ENCODE measurements around the gene CLDN6.

The CLDN6 gene

DNA sequence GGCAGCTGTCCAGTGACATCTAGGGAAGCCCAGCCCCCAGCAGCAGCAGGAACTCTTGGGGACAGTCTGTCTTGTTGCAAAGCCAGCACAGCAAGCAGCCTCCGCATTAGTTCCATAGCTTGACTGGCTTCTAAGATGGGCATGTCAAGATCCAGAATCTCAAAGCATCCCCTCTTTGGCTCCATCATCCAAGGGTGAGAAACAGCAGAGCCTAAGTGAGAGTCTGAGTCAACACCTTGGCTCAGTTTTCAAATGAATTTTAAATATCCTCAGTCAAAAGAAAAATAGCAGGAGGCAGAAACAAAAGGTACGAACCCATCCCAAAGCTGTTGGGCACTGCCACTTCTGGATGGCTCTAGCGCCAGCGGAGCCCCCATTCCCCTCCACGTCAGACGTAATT, 3.0 kb downstream of the CLDN6 start:
- DNase-seq (ENCODE audit: insufficient read length, low spot score) (no peak), FAIRE-seq (no peak)
- TF ChIP-seq POLR2A (IDR thresholded peaks at IDR 0.05; ENCODE audit: low read depth, low read length) (no peak), POLR2AphosphoS5 (IDR thresholded peaks at IDR 0.05; ENCODE audit: low read depth, low read length) (no peak), PAX5 (IDR thresholded peaks at IDR 0.05; ENCODE audit: insufficient read depth, low read length, severe bottlenecking) (no peak), SPI1 (IDR thresholded peaks at IDR 0.05; ENCODE audit: low read depth, low read length) (no peak), POU2F2 (IDR thresholded peaks at IDR 0.05; ENCODE audit: low read depth, low read length) (no peak), TAF1 (IDR thresholded peaks at IDR 0.05; ENCODE audit: low read depth, low read length) (no peak)

DNA sequence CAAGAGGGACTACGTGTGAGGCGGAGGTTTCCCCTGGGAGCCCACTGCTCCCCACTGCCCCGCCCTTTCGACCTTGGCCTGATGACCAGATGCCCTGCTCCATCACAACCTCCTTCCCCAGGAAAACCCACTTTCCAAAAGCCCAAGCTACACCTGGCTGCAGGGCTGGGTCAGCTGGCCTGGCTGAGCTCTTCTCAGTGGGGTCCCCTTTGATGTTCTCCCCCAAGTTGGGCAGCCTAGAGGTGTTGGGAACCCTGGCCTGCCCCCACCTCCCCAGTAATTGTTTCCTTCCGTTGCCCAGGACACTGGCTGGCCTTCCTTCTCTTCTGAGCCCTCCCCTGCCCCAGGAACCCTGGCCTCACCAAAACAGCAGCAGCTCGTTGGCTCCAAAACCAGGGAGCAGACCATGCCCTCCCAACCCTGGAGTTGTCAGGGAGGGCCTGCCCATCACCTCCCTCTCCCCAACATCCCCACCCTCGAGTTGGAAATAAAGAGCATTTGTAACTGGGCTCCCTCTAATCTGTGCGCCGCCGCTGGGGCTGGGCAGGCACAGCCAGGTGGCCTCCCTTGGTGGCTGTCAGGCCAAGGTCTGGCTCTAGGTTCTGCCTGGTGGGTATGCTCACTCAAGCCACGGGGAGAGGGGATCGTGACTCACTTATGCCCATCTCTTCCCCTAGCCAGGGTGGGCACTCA, 3.8 kb downstream of the CLDN6 start:
- TF ChIP-seq POLR2AphosphoS5 (IDR thresholded peaks at IDR 0.05; ENCODE audit: low read depth, low read length) (no peak), TAF1 (IDR thresholded peaks at IDR 0.05; ENCODE audit: low read depth, low read length) (no peak), PAX5 (IDR thresholded peaks at IDR 0.05; ENCODE audit: insufficient read depth, low read length, severe bottlenecking) (no peak), SPI1 (IDR thresholded peaks at IDR 0.05; ENCODE audit: low read depth, low read length) (no peak), POLR2A (IDR thresholded peaks at IDR 0.05; ENCODE audit: low read depth, low read length) (no peak)
- DNase-seq (ENCODE audit: insufficient read length, low spot score) (no peak), FAIRE-seq (no peak)

DNA sequence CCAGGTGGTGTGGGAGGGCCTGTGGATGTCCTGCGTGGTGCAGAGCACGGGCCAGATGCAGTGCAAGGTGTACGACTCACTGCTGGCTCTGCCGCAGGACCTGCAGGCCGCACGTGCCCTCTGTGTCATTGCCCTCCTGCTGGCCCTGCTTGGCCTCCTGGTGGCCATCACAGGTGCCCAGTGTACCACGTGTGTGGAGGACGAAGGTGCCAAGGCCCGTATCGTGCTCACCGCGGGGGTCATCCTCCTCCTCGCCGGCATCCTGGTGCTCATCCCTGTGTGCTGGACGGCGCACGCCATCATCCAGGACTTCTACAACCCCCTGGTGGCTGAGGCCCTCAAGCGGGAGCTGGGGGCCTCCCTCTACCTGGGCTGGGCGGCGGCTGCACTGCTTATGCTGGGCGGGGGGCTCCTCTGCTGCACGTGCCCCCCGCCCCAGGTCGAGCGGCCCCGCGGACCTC, 4.5 kb downstream of the CLDN6 start:
- FAIRE-seq (no peak), DNase-seq (ENCODE audit: insufficient read length, low spot score) (no peak)
- TF ChIP-seq TAF1 (IDR thresholded peaks at IDR 0.05; ENCODE audit: low read depth, low read length): no peak

DNA sequence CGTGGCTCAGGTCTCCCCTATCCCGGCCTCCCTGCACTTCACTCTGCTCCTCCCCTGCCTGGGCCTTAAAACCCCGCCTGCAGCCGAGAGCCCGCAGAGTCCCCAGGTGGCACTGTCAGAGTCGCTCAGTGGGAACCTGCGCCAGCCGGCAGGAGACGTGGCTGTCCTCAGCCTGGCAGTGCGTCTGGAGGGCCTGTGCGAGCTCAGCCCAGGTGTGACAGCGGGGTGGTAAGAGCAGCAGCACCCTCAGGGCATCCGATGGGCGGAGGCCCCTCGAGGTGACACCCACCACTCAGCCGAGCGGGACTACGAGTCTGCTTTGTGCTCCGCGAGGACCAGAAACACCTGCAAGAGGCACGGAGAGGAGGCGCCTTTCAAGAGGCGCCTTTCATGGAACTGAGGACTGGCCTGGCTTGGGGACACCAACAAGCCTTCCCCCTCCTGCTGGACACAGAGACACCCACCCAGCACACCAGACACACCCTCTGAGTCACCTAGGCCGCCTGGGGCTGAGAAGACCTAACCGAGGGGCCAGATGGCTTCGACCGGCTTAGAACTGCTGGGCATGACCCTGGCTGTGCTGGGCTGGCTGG, 5.1 kb downstream of the CLDN6 start, which contains the start of gene CLDN9:
Gene CLDN9, plus strand, starts transcription at position 96 of the 593 bp plus-strand sequence. Its CDS starts 440 bp downstream, at position 536.
- FAIRE-seq (no peak), DNase-seq (ENCODE audit: insufficient read length, low spot score) (no peak)
- TF ChIP-seq SPI1 (IDR thresholded peaks at IDR 0.05; ENCODE audit: low read depth, low read length) (no peak), TAF1 (IDR thresholded peaks at IDR 0.05; ENCODE audit: low read depth, low read length) (no peak), PAX5 (IDR thresholded peaks at IDR 0.05; ENCODE audit: insufficient read depth, low read length, severe bottlenecking) (no peak), POU2F2 (IDR thresholded peaks at IDR 0.05; ENCODE audit: low read depth, low read length) (no peak), POLR2AphosphoS5 (IDR thresholded peaks at IDR 0.05; ENCODE audit: low read depth, low read length) (no peak), POLR2A (IDR thresholded peaks at IDR 0.05; ENCODE audit: low read depth, low read length) (no peak)

DNA sequence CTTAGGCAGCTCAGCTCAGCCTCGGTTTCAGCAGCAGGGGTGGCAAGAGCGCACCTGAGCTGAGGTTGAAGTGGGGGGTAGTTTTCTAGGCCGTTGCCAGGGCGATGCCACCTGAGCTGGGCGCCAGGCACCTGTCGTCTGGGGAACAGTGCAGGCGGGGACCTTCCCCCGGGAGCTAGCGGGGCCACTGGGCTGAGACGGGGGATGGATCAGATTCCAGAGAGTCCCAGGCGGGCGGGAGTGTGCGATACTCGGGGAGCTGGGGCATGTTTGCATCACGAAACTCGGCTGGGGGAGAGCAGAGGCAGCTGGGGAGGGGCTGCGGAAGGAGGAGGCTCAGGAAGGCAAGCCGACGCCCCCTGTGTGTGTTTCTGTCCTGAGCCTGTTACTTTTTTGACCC, 5.7 kb downstream of the CLDN6 start:
- no peak for FAIRE-seq
- DNase-seq (ENCODE audit: insufficient read length, low spot score): no peak
- TF ChIP-seq POU2F2 (IDR thresholded peaks at IDR 0.05; ENCODE audit: low read depth, low read length) (no peak), PAX5 (IDR thresholded peaks at IDR 0.05; ENCODE audit: insufficient read depth, low read length, severe bottlenecking) (no peak), POLR2AphosphoS5 (IDR thresholded peaks at IDR 0.05; ENCODE audit: low read depth, low read length) (no peak), TAF1 (IDR thresholded peaks at IDR 0.05; ENCODE audit: low read depth, low read length) (no peak), SPI1 (IDR thresholded peaks at IDR 0.05; ENCODE audit: low read depth, low read length) (no peak), POLR2A (IDR thresholded peaks at IDR 0.05; ENCODE audit: low read depth, low read length) (no peak)

DNA sequence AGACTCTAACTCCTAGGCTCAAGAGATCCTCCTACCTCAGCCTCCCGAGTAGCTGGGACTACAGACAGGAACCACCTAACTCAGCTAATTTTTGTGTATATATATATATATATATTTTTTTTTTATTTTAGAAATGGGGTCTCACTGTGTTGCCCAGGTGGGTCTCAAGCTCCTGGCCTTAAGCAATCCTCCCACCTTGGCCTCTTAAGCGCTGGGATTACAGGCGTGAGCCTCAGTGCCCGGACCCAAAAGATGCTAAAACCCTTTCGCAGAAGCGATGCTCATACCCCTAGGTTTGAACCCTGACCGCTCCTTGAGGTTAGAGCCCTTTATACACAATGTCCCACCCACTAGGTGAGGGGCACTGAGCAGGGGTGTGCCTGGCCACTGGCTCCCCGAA, 7.5 kb downstream of the CLDN6 start:
- DNase-seq (ENCODE audit: insufficient read length, low spot score) (no peak), FAIRE-seq (no peak)
- TF ChIP-seq TAF1 (IDR thresholded peaks at IDR 0.05; ENCODE audit: low read depth, low read length) (no peak), PAX5 (IDR thresholded peaks at IDR 0.05; ENCODE audit: insufficient read depth, low read length, severe bottlenecking) (no peak), POLR2AphosphoS5 (IDR thresholded peaks at IDR 0.05; ENCODE audit: low read depth, low read length) (no peak), POU2F2 (IDR thresholded peaks at IDR 0.05; ENCODE audit: low read depth, low read length) (no peak), POLR2A (IDR thresholded peaks at IDR 0.05; ENCODE audit: low read depth, low read length) (no peak), SPI1 (IDR thresholded peaks at IDR 0.05; ENCODE audit: low read depth, low read length) (no peak)

DNA sequence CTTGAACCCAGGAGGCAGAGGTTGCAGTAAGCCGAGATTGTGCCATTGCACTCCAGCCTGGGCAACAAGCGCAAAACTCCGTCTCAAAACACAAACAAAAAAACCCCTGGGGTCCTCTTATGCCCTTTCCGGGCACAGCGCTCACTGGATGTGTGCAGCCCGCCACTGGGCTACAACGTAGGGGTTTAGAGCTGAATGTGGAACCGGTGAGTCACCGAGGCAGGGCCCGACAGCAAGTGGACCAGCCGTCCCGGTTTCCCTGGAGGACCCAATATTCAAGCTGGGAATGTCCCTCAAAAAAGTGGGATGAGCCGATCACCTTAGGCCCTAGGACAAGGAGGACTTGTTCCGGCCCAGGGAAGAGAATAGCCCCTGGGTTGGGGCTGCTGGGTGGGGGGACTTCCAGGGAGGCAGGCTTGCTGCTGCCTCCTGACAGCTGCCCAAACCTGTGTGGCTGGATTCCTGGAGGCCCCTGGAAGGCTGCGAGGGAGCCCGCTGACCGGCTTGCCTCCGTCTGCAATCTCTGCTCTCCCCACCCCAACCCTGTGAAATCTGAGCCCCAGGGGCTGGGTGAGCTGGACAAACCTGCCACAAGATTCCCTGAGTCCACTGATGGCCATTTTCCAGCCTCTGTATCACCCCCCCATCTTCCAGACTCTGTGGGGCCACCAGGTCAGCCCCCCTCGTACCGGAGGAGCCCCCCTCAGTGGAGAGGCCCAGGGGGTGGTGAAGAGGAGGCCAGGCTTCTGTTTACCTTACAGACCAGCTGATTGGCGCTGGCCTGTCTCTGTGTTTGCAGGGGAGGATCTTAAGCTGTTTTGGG, 8.2 kb downstream of the CLDN6 start:
- FAIRE-seq (no peak), DNase-seq (ENCODE audit: insufficient read length, low spot score) (no peak)
- TF ChIP-seq PAX5 (IDR thresholded peaks at IDR 0.05; ENCODE audit: insufficient read depth, low read length, severe bottlenecking) (no peak), POU2F2 (IDR thresholded peaks at IDR 0.05; ENCODE audit: low read depth, low read length) (no peak), POLR2AphosphoS5 (IDR thresholded peaks at IDR 0.05; ENCODE audit: low read depth, low read length) (no peak), TAF1 (IDR thresholded peaks at IDR 0.05; ENCODE audit: low read depth, low read length) (no peak), POLR2A (IDR thresholded peaks at IDR 0.05; ENCODE audit: low read depth, low read length) (no peak), SPI1 (IDR thresholded peaks at IDR 0.05; ENCODE audit: low read depth, low read length) (no peak)

DNA sequence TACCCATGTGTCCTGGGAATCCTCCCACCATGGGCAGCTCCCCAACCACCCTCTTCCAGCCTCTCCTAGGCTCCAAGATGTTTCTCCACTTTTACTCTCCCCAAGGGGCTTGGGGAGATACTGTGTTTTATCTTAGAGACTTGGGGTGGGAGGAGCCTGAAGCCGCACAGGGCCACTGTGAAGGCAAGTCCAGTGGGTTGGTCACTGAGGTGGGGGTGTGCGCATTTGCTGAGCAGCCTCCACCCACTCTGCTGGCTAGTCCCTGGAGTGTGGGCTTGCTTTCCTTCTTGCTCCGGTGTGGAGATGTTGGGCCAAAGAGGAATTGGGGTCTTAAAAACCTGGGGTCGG, 9.3 kb downstream of the CLDN6 start:
- no peak for DNase-seq (ENCODE audit: insufficient read length, low spot score)
- no peak for FAIRE-seq
- TF ChIP-seq POU2F2 (IDR thresholded peaks at IDR 0.05; ENCODE audit: low read depth, low read length): no peak
- TF ChIP-seq TAF1 (IDR thresholded peaks at IDR 0.05; ENCODE audit: low read depth, low read length): no peak
- TF ChIP-seq POLR2AphosphoS5 (IDR thresholded peaks at IDR 0.05; ENCODE audit: low read depth, low read length): no peak
- no peak for TF ChIP-seq POLR2A (IDR thresholded peaks at IDR 0.05; ENCODE audit: low read depth, low read length)
- TF ChIP-seq SPI1 (IDR thresholded peaks at IDR 0.05; ENCODE audit: low read depth, low read length): no peak
- TF ChIP-seq PAX5 (IDR thresholded peaks at IDR 0.05; ENCODE audit: insufficient read depth, low read length, severe bottlenecking): no peak

DNA sequence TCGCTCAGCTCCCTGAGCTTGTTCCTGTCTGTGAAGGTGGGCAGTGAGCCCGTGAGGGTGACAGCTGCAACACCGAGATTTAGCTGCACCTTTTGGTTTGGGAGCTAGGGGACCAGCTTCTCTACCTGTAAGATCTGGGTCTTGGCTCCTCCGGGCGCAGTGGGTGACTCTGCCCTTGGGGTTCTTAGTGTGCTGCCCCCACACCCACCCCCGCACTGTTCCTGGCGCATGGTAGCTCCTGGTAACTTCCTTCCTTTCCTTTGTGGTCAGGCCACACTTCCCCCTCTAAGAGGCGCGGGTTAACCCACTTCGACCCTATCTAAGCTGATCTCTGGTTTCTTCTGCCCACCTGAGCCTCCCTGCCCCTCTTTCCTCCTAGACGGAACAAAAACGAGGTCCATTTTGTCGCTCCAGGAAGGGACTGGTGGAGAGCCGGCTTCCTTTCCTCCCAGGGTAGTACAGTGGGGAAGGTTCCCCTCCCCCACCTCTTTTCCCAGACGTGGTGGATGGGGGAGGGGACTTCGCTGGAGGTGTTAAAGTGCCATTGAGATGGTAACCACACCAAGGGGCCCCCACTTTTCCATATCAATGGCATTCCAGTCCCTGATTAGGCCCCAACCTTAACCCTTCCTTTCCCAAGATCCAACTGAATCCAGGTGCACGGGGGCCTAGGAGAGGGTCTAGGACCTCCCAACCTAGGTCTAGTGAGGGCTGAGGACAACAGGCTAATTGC, 9.9 kb downstream of the CLDN6 start:
- DNase-seq (ENCODE audit: insufficient read length, low spot score) (no peak), FAIRE-seq (peak; percentile 43)
- TF ChIP-seq POU2F2 (IDR thresholded peaks at IDR 0.05; ENCODE audit: low read depth, low read length): no peak
- no peak for TF ChIP-seq TAF1 (IDR thresholded peaks at IDR 0.05; ENCODE audit: low read depth, low read length)
- TF ChIP-seq PAX5 (IDR thresholded peaks at IDR 0.05; ENCODE audit: insufficient read depth, low read length, severe bottlenecking): no peak
- TF ChIP-seq POLR2A (IDR thresholded peaks at IDR 0.05; ENCODE audit: low read depth, low read length): no peak
- no peak for TF ChIP-seq POLR2AphosphoS5 (IDR thresholded peaks at IDR 0.05; ENCODE audit: low read depth, low read length)
- no peak for TF ChIP-seq SPI1 (IDR thresholded peaks at IDR 0.05; ENCODE audit: low read depth, low read length)
